Left ventricle myocardium superior (tissue), 1 donor: Measurements from ENCODE around the gene USH1C. TPM values are rescaled to one million over a fixed set of nuclear protein-coding genes. Genes with fewer than 3 reads are reported as not detected.

Experiments
- ATAC-seq: fragments of 200-7000 bp; cut with Tn5 transposase; one replicate; pipeline ENCODE4 v1.9.1; 2020; ENCODE audit warnings: mild to moderate bottlenecking, moderate library complexity
- DNase-seq: peaks from one replicate; pipeline ENCODE4 v3.0.0-alpha.2; 2020
- intact Hi-C: fragments of 100-400 bp; cut with micrococcal nuclease; formaldehyde crosslinking; loops from one replicate; pipeline ENCODE4 v1.11.0; 2022
- total RNA-seq: library from RNA; stranded (reverse); fragmentation: NEBNext Ultra II Directional; extraction: Animal tissue kit (Norgen Biotek cat#: 25700); gene quantifications from one replicate; pipeline ENCODE4 v1.2.1, GENCODE V29; 2021
- donor health status: DM: no; HTN: yes; CAD: no; lungs with severe emphysema.

USH1C gene
- total RNA-seq, 1 donor from 2014 or later = 1.3 TPM

GRCh38 chr11:17551347-17552040, 7.3 kb upstream of the USH1C start:
- ATAC-seq = no peak
- DNase-seq = no peak
- intact Hi-C loops = no loop called here

GRCh38 chr11:17550450-17551346, 6.5 kb upstream of the USH1C start:
- ATAC-seq (no peak), DNase-seq (no peak)

GRCh38 chr11:17548444-17548843, 4.2 kb upstream of the USH1C start:
- DNase-seq (no peak), ATAC-seq (no peak)
- intact Hi-C loops = no loop called here

More at GRCh38 chr11:17550450-17551346, 6.5 kb upstream of the USH1C start:
- intact Hi-C loops = no loop called here

- ATAC-seq (no peak), DNase-seq (no peak)
- intact Hi-C loops = no loop called here
Observed at GRCh38 chr11:17547932-17548331, 3.7 kb upstream of the USH1C start.

- no peak for ATAC-seq
- intact Hi-C loops = no loop called here
- no peak for DNase-seq
Observed at GRCh38 chr11:17547051-17547577, 2.9 kb upstream of the USH1C start, which contains the start of gene OTOG. Gene OTOG (plus strand): TSS chr11:17547259. CDS start chr11:17547373, 114 bp downstream.

GRCh38 chr11:17546240-17546639, 2.0 kb upstream of the USH1C start:
- ATAC-seq = no peak
- intact Hi-C loops = no loop called here
- DNase-seq = no peak

GRCh38 chr11:17543574-17544180, 539 bp downstream of the USH1C start:
- DNase-seq (no peak), ATAC-seq (peak; percentile 19)
- intact Hi-C loops = no loop called here

GRCh38 chr11:17543041-17543440, 1.2 kb downstream of the USH1C start:
- no peak for ATAC-seq
- DNase-seq = no peak
- intact Hi-C loops = no loop called here

GRCh38 chr11:17542249-17542648, 2.0 kb downstream of the USH1C start:
- DNase-seq = no peak
- intact Hi-C loops = no loop called here
- ATAC-seq = no peak

GRCh38 chr11:17541330-17541885, 2.8 kb downstream of the USH1C start:
- intact Hi-C loops = no loop called here
- ATAC-seq (no peak), DNase-seq (no peak)

- ATAC-seq (no peak), DNase-seq (no peak)
- intact Hi-C loops = no loop called here
Observed at GRCh38 chr11:17540807-17541206, 3.4 kb downstream of the USH1C start.

- intact Hi-C loops = no loop called here
- no peak for ATAC-seq
- DNase-seq = no peak
Observed at GRCh38 chr11:17538731-17539130, 5.5 kb downstream of the USH1C start.

- intact Hi-C loops = no loop called here
- ATAC-seq (no peak), DNase-seq (no peak)
Observed at GRCh38 chr11:17538054-17538453, 6.2 kb downstream of the USH1C start.

GRCh38 chr11:17537261-17537660, 7.0 kb downstream of the USH1C start:
- intact Hi-C loops = no loop called here
- ATAC-seq (no peak), DNase-seq (no peak)

GRCh38 chr11:17535488-17535887, 8.7 kb downstream of the USH1C start:
- ATAC-seq = no peak
- intact Hi-C loops = no loop called here
- no peak for DNase-seq

- intact Hi-C loops = no loop called here
- ATAC-seq = no peak
- DNase-seq = no peak
Observed at GRCh38 chr11:17533778-17534415, 10.3 kb downstream of the USH1C start.

- DNase-seq (no peak), ATAC-seq (no peak)
- intact Hi-C loops = no loop called here
Observed at GRCh38 chr11:17533341-17533740, 10.9 kb downstream of the USH1C start.

- no peak for DNase-seq
- no peak for ATAC-seq
- intact Hi-C loops = no loop called here
Observed at GRCh38 chr11:17532784-17533183, 11.4 kb downstream of the USH1C start.

- ATAC-seq (no peak), DNase-seq (no peak)
- intact Hi-C loops = no loop called here
Observed at GRCh38 chr11:17531636-17532113, 12.5 kb downstream of the USH1C start.
